GM21529 (cell line): ENCODE data around the gene HSPB3.
"Not testable (repeated sequence)": the region's sequence is repeated elsewhere in the genome, so short reads cannot be mapped to it uniquely, and the experiment has no call there.

Experiments
- ATAC-seq: cut with Tn5 transposase; IDR thresholded peaks from one replicate; pipeline ENCODE4 v1.9.1; 2021; ENCODE audit not compliant: unreplicated experiment

Gene HSPB3

GRCh38 chr5:54454602-54455001 lies 897 bp upstream of the HSPB3 start:
- ATAC-seq, result no peak

- ATAC-seq, result no peak
Observed at GRCh38 chr5:54457094-54457862, 1.8 kb downstream of the HSPB3 start.

- no peak for ATAC-seq
Observed at GRCh38 chr5:54458221-54458620, 2.7 kb downstream of the HSPB3 start.

GRCh38 chr5:54460181-54460919 lies 4.9 kb downstream of the HSPB3 start:
- ATAC-seq, result no peak

- no peak for ATAC-seq
Observed at GRCh38 chr5:54462281-54462680, 6.8 kb downstream of the HSPB3 start.

GRCh38 chr5:54463713-54464112 lies 8.2 kb downstream of the HSPB3 start:
- no peak for ATAC-seq

- peak; percentile 87 for ATAC-seq
Observed at GRCh38 chr5:54469622-54470021, 14.1 kb downstream of the HSPB3 start.

- ATAC-seq, result no peak
Observed at GRCh38 chr5:54470128-54470527, 14.6 kb downstream of the HSPB3 start.

- no peak for ATAC-seq
Observed at GRCh38 chr5:54470677-54471076, 15.2 kb downstream of the HSPB3 start.

GRCh38 chr5:54471398-54471797 lies 15.9 kb downstream of the HSPB3 start:
- no peak for ATAC-seq

- no peak for ATAC-seq
Observed at GRCh38 chr5:54476682-54477081, 21.2 kb downstream of the HSPB3 start.

GRCh38 chr5:54477941-54478478 lies 22.5 kb downstream of the HSPB3 start:
- ATAC-seq, result no peak

GRCh38 chr5:54480296-54480695 lies 24.8 kb downstream of the HSPB3 start:
- ATAC-seq, result no peak

GRCh38 chr5:54484219-54484894 lies 28.9 kb downstream of the HSPB3 start:
- no peak for ATAC-seq

GRCh38 chr5:54485659-54486058 lies 30.2 kb downstream of the HSPB3 start:
- ATAC-seq, result not testable (repeated sequence)

- ATAC-seq, result not testable (repeated sequence)
Observed at GRCh38 chr5:54489648-54489979, 34.1 kb downstream of the HSPB3 start.

- no peak for ATAC-seq
Observed at GRCh38 chr5:54491326-54491725, 35.8 kb downstream of the HSPB3 start.

- ATAC-seq, result no peak
Observed at GRCh38 chr5:54492178-54492577, 36.7 kb downstream of the HSPB3 start.

GRCh38 chr5:54495027-54495426 lies 39.5 kb downstream of the HSPB3 start:
- ATAC-seq, result no peak
